Nephron (organoid): ENCODE data around the gene SH3BP2.

Experiments
- H3K27ac Mint-ChIP-seq, 3 experiments: 2 replicates each; pipeline ENCODE4 v1.8.0; 2020; ENCODE audit warnings: mixed read lengths in 3 of 3, mild to moderate bottlenecking in 2 of 3, moderate library complexity in 1 of 3
- H3K27me3 Mint-ChIP-seq: 2 replicates; pipeline ENCODE4 v1.8.0; 2021; ENCODE audit warnings: low read depth, mild to moderate bottlenecking, moderate library complexity, mixed read lengths
- H3K36me3 Mint-ChIP-seq: 2 replicates; pipeline ENCODE4 v1.8.0; 2020; ENCODE audit warnings: low read depth, mixed read lengths
- H3K4me1 Mint-ChIP-seq: 2 replicates; pipeline ENCODE4 v1.8.0; 2020; ENCODE audit warnings: mixed read lengths
- H3K4me3 Mint-ChIP-seq, 3 experiments: 2 replicates each; pipeline ENCODE4 v1.8.0; 2020; ENCODE audit warnings: mild to moderate bottlenecking in 3 of 3, mixed read lengths in 3 of 3, moderate library complexity in 2 of 3
- H3K9me3 Mint-ChIP-seq: 2 replicates; pipeline ENCODE4 v1.8.0; 2020; ENCODE audit warnings: mixed read lengths
- CTCF ChIP-seq, 3 experiments: fragments of 200-600 bp; sonication (generic); IDR thresholded peaks; one replicate each; pipeline ENCODE4 v1.5.0; 2021; ENCODE audit warnings: antibody characterized with exemption in 3 of 3; ENCODE audit not compliant: unreplicated experiment in 3 of 3

The SH3BP2 gene

GRCh38 chr4:2868877-2869487 lies 76.1 kb downstream of the SH3BP2 start:
- Mint-ChIP-seq H3K9me3 (no peaks in the 10 kb centered on the region), H3K27ac (peak overlapping the region; percentile 83 to 89 (median 85)), H3K27me3 (no peaks in the 10 kb centered on the region), H3K4me1 (peaks cover 74% of the 10 kb centered on the region), H3K36me3 (peaks cover 7% of the 10 kb centered on the region), H3K4me3 (peak overlapping the region; percentile 16 to 74 (median 62))
- no peak for TF ChIP-seq CTCF (IDR thresholded peaks at IDR 0.05; ENCODE audit: unreplicated experiment in 3 of 3)

GRCh38 chr4:2869659-2870058 lies 76.8 kb downstream of the SH3BP2 start:
- no peak for TF ChIP-seq CTCF (IDR thresholded peaks at IDR 0.05; ENCODE audit: unreplicated experiment in 3 of 3)
- Mint-ChIP-seq H3K9me3 (no peaks in the 10 kb centered on the region), H3K4me3 (peak overlapping the region; percentile 16 to 74 (median 62)), H3K27ac (peak overlapping the region; percentile 83 to 89 (median 85)), H3K27me3 (no peaks in the 10 kb centered on the region), H3K4me1 (peaks cover 72% of the 10 kb centered on the region), H3K36me3 (peaks cover 7% of the 10 kb centered on the region)

GRCh38 chr4:2870082-2870481 lies 77.2 kb downstream of the SH3BP2 start:
- Mint-ChIP-seq H3K4me1 (peaks cover 67% of the 10 kb centered on the region), H3K27ac (peak overlapping the region; percentile 83 to 89 (median 85)), H3K9me3 (no peaks in the 10 kb centered on the region), H3K27me3 (no peaks in the 10 kb centered on the region), H3K4me3 (peak overlapping the region in 2 of 3 experiments; percentile 62 to 74), H3K36me3 (peaks cover 8% of the 10 kb centered on the region)
- TF ChIP-seq CTCF (IDR thresholded peaks at IDR 0.05; ENCODE audit: unreplicated experiment in 3 of 3), result no peak

- no peak for TF ChIP-seq CTCF (IDR thresholded peaks at IDR 0.05; ENCODE audit: unreplicated experiment in 3 of 3)
- H3K4me1 Mint-ChIP-seq, result peaks cover 54% of the 10 kb centered on the region
- H3K27ac Mint-ChIP-seq, result peak overlapping the region in 1 of 3 experiments; percentile 9
- H3K4me3 Mint-ChIP-seq, result no peak overlapping the region
- H3K36me3 Mint-ChIP-seq, result peaks cover 20% of the 10 kb centered on the region
- no peaks in the 10 kb centered on the region for H3K9me3 Mint-ChIP-seq
- H3K27me3 Mint-ChIP-seq, result no peaks in the 10 kb centered on the region
Measured at GRCh38 chr4:2871466-2871865, 78.6 kb downstream of the SH3BP2 start.

GRCh38 chr4:2871911-2872310 lies 79.0 kb downstream of the SH3BP2 start:
- Mint-ChIP-seq H3K4me3 (no peak overlapping the region), H3K9me3 (no peaks in the 10 kb centered on the region), H3K27me3 (no peaks in the 10 kb centered on the region), H3K27ac (peak overlapping the region in 2 of 3 experiments; percentile 9 to 10), H3K4me1 (peaks cover 50% of the 10 kb centered on the region), H3K36me3 (peaks cover 21% of the 10 kb centered on the region)
- no peak for TF ChIP-seq CTCF (IDR thresholded peaks at IDR 0.05; ENCODE audit: unreplicated experiment in 3 of 3)

- Mint-ChIP-seq H3K27me3 (no peaks in the 10 kb centered on the region), H3K27ac (no peak overlapping the region), H3K36me3 (peaks cover 34% of the 10 kb centered on the region), H3K4me1 (peaks cover 36% of the 10 kb centered on the region), H3K9me3 (no peaks in the 10 kb centered on the region), H3K4me3 (no peak overlapping the region)
- TF ChIP-seq CTCF (IDR thresholded peaks at IDR 0.05; ENCODE audit: unreplicated experiment in 3 of 3), result no peak
Measured at GRCh38 chr4:2873329-2873728, 80.4 kb downstream of the SH3BP2 start.
